K562 (cell line): ENCODE data around the gene IL4I1. TPM values are rescaled to one million over a fixed set of nuclear protein-coding genes. Genes with fewer than 3 reads are reported as not detected.
A peak's percentile ranks its signal among the peaks of the same experiment; 100 is the strongest.

Source experiments
- BCLAF1 ChIP-seq, 2 experiments: fragments of 450-650 bp in 1 of 2; IDR thresholded peaks; 2 replicates each; pipeline ENCODE4 v1.6.1; 2011 to 2017; ENCODE audit warnings: low read depth in 2 of 2, antibody characterized with exemption in 1 of 2, borderline replicate concordance in 1 of 2, low read length in 1 of 2, mild to moderate bottlenecking in 1 of 2, mixed read lengths in 1 of 2; ENCODE audit not compliant: control insufficient read depth in 1 of 2
- E2F5 ChIP-seq: sonication (generic); formaldehyde crosslinking; IDR thresholded peaks from 2 replicates; pipeline ENCODE4 v1.8.0; 2022; ENCODE audit warnings: mild to moderate bottlenecking, missing genetic modification reagents
- FIP1L1 ChIP-seq: fragments of 200-400 bp; formaldehyde crosslinking; IDR thresholded peaks from 2 replicates; pipeline ENCODE4 v1.6.1; 2018; ENCODE audit warnings: mild to moderate bottlenecking, low read depth, low read length; ENCODE audit not compliant: poor library complexity, severe bottlenecking
- HMGXB4 ChIP-seq: sonication (generic); formaldehyde crosslinking; IDR thresholded peaks from 2 replicates; pipeline ENCODE4 v1.8.1; 2023; ENCODE audit warnings: mild to moderate bottlenecking, missing genetic modification reagents
- JUN ChIP-seq, 2 experiments: sonication (generic) in 1 of 2; formaldehyde crosslinking in 1 of 2; IDR thresholded peaks; 2 replicates each; pipeline versions ENCODE4 v1.6.1 to v1.8.0; 2012 to 2022; ENCODE audit warnings: borderline replicate concordance in 2 of 2, mild to moderate bottlenecking in 2 of 2, improper control_type of control experiment in 1 of 2, low read depth in 1 of 2, low read length in 1 of 2, missing genetic modification reagents in 1 of 2
- KLF13 ChIP-seq: fragments of 450-650 bp; IDR thresholded peaks from 2 replicates; pipeline ENCODE4 v1.6.1; 2016; ENCODE audit warnings: missing genetic modification characterization, low read depth, mild to moderate bottlenecking, missing compliant biosample characterization, moderate library complexity, borderline replicate concordance
- LCOR ChIP-seq: sonication (generic); formaldehyde crosslinking; IDR thresholded peaks from 2 replicates; pipeline ENCODE4 v1.8.0; 2022; ENCODE audit warnings: mild to moderate bottlenecking, missing genetic modification reagents
- LEF1 ChIP-seq: fragments of 450-650 bp; IDR thresholded peaks from 2 replicates; pipeline ENCODE4 v1.6.1; 2016; ENCODE audit warnings: mild to moderate bottlenecking
- MXI1 ChIP-seq: IDR thresholded peaks from 2 replicates; pipeline ENCODE4 v1.6.1; 2011; ENCODE audit warnings: low read depth, mild to moderate bottlenecking, improper control_type of control experiment, low read length
- NR4A1 ChIP-seq, 2 experiments: fragments of 250-450 bp in 1 of 2; fragments of 450-650 bp in 1 of 2; sonication (Bioruptor Pico) in 1 of 2; IDR thresholded peaks; 2 replicates each; pipeline versions ENCODE4 v1.4.0 to v1.6.1; 2016 to 2020; ENCODE audit warnings: mild to moderate bottlenecking in 2 of 2, missing compliant biosample characterization in 1 of 2, missing genetic modification characterization in 1 of 2, moderate library complexity in 1 of 2
- RAD51 ChIP-seq: fragments of 450-650 bp; IDR thresholded peaks from 2 replicates; pipeline ENCODE4 v1.7.1; 2016; ENCODE audit warnings: low read depth, mild to moderate bottlenecking, borderline replicate concordance
- SMAD3 ChIP-seq: fragments of 450-650 bp; formaldehyde crosslinking; conservative IDR thresholded peaks from 2 replicates; pipeline ENCODE4 v1.4.0; 2020; ENCODE audit warnings: mild to moderate bottlenecking
- ZBTB17 ChIP-seq: fragments of 450-650 bp; formaldehyde crosslinking; IDR thresholded peaks from 2 replicates; pipeline ENCODE4 v1.4.0; 2020; ENCODE audit warnings: mild to moderate bottlenecking
- ZNF121 ChIP-seq: sonication (generic); formaldehyde crosslinking; conservative IDR thresholded peaks from 2 replicates; pipeline ENCODE4 v1.8.0; 2022; ENCODE audit warnings: missing genetic modification reagents
- ZNF124 ChIP-seq: sonication (generic); formaldehyde crosslinking; IDR thresholded peaks from 2 replicates; pipeline ENCODE4 v1.8.1; 2022; ENCODE audit warnings: missing genetic modification reagents
- ZNF224 ChIP-seq: sonication (generic); formaldehyde crosslinking; IDR thresholded peaks from 2 replicates; pipeline ENCODE4 v1.8.0; 2022; ENCODE audit warnings: mild to moderate bottlenecking, missing genetic modification reagents
- ZNF263 ChIP-seq: sonication (generic); formaldehyde crosslinking; IDR thresholded peaks from 2 replicates; pipeline ENCODE4 v1.8.0; 2022; ENCODE audit warnings: mild to moderate bottlenecking, missing genetic modification reagents, borderline replicate concordance
- ZNF57 ChIP-seq: fragments of 450-650 bp; formaldehyde crosslinking; IDR thresholded peaks from 2 replicates; pipeline ENCODE4 v1.4.0; 2020; ENCODE audit warnings: mild to moderate bottlenecking, moderate library complexity
- polyA plus RNA-seq, 8 experiments: library from polyadenylated mRNA; depleted of rRNA in 4 of 8; stranded (reverse) in 5 of 8; unstranded in 3 of 8; fragments of >200 nt; fragmentation: Nextera tagmentation in 2 of 8; fragmentation: Illumina TruSeq in 1 of 8; extraction: Ambion mirVana in 2 of 8; extraction: Trizol in 1 of 8; gene quantifications; 2 replicates each; pipeline versions ENCODE4 v1.2.1 to v1.2.3, GENCODE V29; 2011 to 2014; ENCODE audit warnings: inconsistent platforms in 1 of 8, missing spikeins in 1 of 8
- total RNA-seq, 7 experiments: library from RNA; depleted of rRNA in 6 of 7; stranded (reverse); fragments of >200 nt in 6 of 7; fragmentation: Illumina TruSeq in 2 of 7; extraction: Trizol in 2 of 7; gene quantifications; 2 replicates each; pipeline versions ENCODE4 v1.2.1 to v1.2.3, GENCODE V29; 2011 to 2021; ENCODE audit warnings: low replicate concordance in 1 of 7

Gene IL4I1
- total and polyA plus RNA-seq, 9 of the 15 experiments (the other 6 are each of a cell fraction or from before 2014, with no cell fraction given) = 0.06 to 0.95 (median 0.43) TPM; not detected in 2

GRCh38 chr19:49889687-49890348, 6.9 kb downstream of the IL4I1 start (continued):
- peak; percentile 100 for TF ChIP-seq HMGXB4 (CRISPR knock-in tag)
- no peak for TF ChIP-seq ZNF57 (CRISPR knock-in tag)
- TF ChIP-seq ZNF124 = no peak; the same call in 1 of the 2 replicates
- TF ChIP-seq LCOR (CRISPR knock-in tag) = peak; percentile 99
- 0 out of 2 replicates have a peak, but pooled peaks have one; percentile 46 for TF ChIP-seq LEF1
- peak; percentile 68 for TF ChIP-seq ZNF121 (CRISPR knock-in tag)
- TF ChIP-seq SMAD3 (CRISPR knock-in tag) = 0 out of 2 replicates have a peak, but pooled peaks have one; percentile 33
- TF ChIP-seq ZBTB17 (CRISPR knock-in tag) = peak; percentile 65
- TF ChIP-seq BCLAF1 (IDR thresholded peaks at IDR 0.05; ENCODE audit: borderline replicate concordance in 1 of 2, control insufficient read depth in 1 of 2, low read depth in 2 of 2, low read length in 1 of 2) = peak in 1 of 2 experiments; percentile 65; a peak in 1 of 4 replicates
- TF ChIP-seq FIP1L1 = peak; percentile 97
- TF ChIP-seq JUN (IDR thresholded peaks at IDR 0.05; ENCODE audit: borderline replicate concordance, low read depth, low read length) = peak; percentile 84; the same call in 1 of the 2 replicates
- peak; percentile 98 for TF ChIP-seq JUN (CRISPR knock-in tag; IDR thresholded peaks at IDR 0.05; ENCODE audit: borderline replicate concordance)
- TF ChIP-seq MXI1 = peak; percentile 77
- TF ChIP-seq NR4A1 (CRISPR knock-in tag; IDR thresholded peaks at IDR 0.05) = no peak
- peak; percentile 84; the same call in 1 of the 2 replicates for TF ChIP-seq NR4A1 (tag; IDR thresholded peaks at IDR 0.05)
- TF ChIP-seq RAD51 = peak; percentile 53; the same call in 1 of the 2 replicates
- peak; percentile 91 for TF ChIP-seq ZNF263
- TF ChIP-seq KLF13 (tag) = peak; percentile 66; the same call in 1 of the 2 replicates
- peak; percentile 100 for TF ChIP-seq E2F5
- TF ChIP-seq ZNF224 = peak; percentile 97
